Measurements from ENCODE around the gene AGRP. TPM values are rescaled to one million over a fixed set of nuclear protein-coding genes. Genes with fewer than 3 reads are reported as not detected.

Gene AGRP
- total and polyA plus RNA-seq, 2 of the 4 experiments (the other 2 are of a cell fraction), result not detected

DNA sequence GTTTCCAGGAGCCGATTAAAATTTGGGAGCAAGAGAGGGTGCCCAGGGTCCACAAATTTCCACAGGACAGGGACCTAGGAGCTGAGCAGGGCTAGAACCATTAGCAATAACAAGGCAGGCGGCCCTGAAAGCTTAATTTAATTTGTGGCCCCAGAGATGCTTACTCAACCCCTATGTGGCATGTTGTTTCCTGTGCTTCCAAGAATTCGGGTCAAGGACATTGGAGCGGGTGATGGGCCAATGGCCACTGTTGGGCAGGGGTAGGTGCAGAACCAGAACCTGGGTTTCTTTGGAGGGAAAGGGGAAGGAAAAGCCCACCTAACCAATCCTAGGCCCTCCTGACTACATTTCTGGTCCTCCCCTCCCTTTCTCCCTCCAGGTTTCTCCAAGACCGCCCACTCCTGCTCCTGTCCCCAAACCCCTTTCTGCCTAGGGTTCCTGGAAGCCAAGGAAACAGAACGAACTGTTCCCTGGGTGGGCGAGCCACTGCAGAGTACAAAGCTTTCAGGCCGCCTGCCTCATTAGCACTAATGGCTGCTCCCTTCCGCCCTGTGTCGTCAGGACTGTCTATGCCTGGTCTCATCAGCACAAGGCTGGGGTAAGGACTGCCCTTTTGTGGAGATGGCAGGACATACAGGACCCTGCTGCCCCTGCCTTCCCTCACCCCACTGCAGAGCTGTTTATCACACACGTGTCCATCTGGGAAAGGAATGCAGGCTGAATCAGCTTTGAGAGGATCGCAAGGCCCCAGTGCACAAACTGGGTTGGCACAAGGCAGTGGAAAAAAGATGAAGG lies 581 bp upstream of the AGRP start:
- no peak overlapping the region for H3K27ac ChIP-seq (ENCODE audit: insufficient read depth, low read length)
- H4K5ac ChIP-seq (ENCODE audit: low read depth, low read length), result no peak overlapping the region
- DNase-seq (peak; percentile 24), ATAC-seq (ENCODE audit: low read depth) (no peak)
- no peaks in the 10 kb centered on the region; the same call in 1 of the 2 replicates for H3K9me1 ChIP-seq (ENCODE audit: insufficient read depth, low read length)
- H3K4me1 ChIP-seq (ENCODE audit: control insufficient read depth, insufficient read depth, low read length), result peaks cover 14% of the 10 kb centered on the region
- peak overlapping the region; percentile 74 for H2AK9ac ChIP-seq (replicated peaks; ENCODE audit: low read depth, low read length, poor library complexity)
- H3K36me3 ChIP-seq (ENCODE audit: control insufficient read depth, insufficient read depth, low read length), result no peaks in the 10 kb centered on the region
- H3K23ac ChIP-seq (ENCODE audit: low read depth, low read length), result no peak overlapping the region
- H2AK5ac ChIP-seq (ENCODE audit: low read depth, low read length), result no peak overlapping the region
- no peak for TF ChIP-seq RFX5 (IDR thresholded peaks at IDR 0.05; ENCODE audit: low read depth, low read length)
- TF ChIP-seq RCOR1 (IDR thresholded peaks at IDR 0.05; ENCODE audit: insufficient replicate concordance, low read length), result no peak
- no peak for TF ChIP-seq MXI1 (IDR thresholded peaks at IDR 0.05; ENCODE audit: borderline replicate concordance, low read depth, low read length)
- TF ChIP-seq CEBPB (IDR thresholded peaks at IDR 0.05; ENCODE audit: low read depth, low read length), result no peak
- no peak for TF ChIP-seq CHD1 (IDR thresholded peaks at IDR 0.05; ENCODE audit: low read depth, low read length)
- TF ChIP-seq BHLHE40 (IDR thresholded peaks at IDR 0.05; ENCODE audit: low read depth, low read length), result no peak
- no peak for TF ChIP-seq NFE2L2 (IDR thresholded peaks at IDR 0.05; ENCODE audit: low read depth, low read length)
- no peak for TF ChIP-seq ELK1 (IDR thresholded peaks at IDR 0.05; ENCODE audit: borderline replicate concordance, low read depth, low read length)
- TF ChIP-seq RAD21 (IDR thresholded peaks at IDR 0.05; ENCODE audit: low read length), result no peak
- no peak for TF ChIP-seq MAZ (IDR thresholded peaks at IDR 0.05; ENCODE audit: borderline replicate concordance, low read depth, low read length)
- TF ChIP-seq FOS (IDR thresholded peaks at IDR 0.05; ENCODE audit: low read depth, low read length), result no peak
- no peak for TF ChIP-seq POLR2A (IDR thresholded peaks at IDR 0.05; ENCODE audit: low read depth, low read length)
- TF ChIP-seq, protein P1, sequence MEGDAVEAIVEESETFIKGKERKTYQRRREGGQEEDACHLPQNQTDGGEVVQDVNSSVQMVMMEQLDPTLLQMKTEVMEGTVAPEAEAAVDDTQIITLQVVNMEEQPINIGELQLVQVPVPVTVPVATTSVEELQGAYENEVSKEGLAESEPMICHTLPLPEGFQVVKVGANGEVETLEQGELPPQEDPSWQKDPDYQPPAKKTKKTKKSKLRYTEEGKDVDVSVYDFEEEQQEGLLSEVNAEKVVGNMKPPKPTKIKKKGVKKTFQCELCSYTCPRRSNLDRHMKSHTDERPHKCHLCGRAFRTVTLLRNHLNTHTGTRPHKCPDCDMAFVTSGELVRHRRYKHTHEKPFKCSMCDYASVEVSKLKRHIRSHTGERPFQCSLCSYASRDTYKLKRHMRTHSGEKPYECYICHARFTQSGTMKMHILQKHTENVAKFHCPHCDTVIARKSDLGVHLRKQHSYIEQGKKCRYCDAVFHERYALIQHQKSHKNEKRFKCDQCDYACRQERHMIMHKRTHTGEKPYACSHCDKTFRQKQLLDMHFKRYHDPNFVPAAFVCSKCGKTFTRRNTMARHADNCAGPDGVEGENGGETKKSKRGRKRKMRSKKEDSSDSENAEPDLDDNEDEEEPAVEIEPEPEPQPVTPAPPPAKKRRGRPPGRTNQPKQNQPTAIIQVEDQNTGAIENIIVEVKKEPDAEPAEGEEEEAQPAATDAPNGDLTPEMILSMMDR (conservative IDR thresholded peaks at IDR 0.05; ENCODE audit: low read depth, low read length), result no peak
- WGBS, 2 experiments (ENCODE audit: extremely low coverage in 2 of 2, insufficient read length in 1 of 2), result 90% methylated on average over 4 of the region's 12 CpGs; no CpG with 5 or more reads in 1 of the 2 experiments
- intact Hi-C loops (cut with micrococcal nuclease), result no loop called here
- no TSS peak for BruUV-seq (replicated peaks)
- H4K20me1 ChIP-seq (ENCODE audit: insufficient read depth, low read length), result peaks cover 10% of the 10 kb centered on the region
- no peak overlapping the region for H2BK5ac ChIP-seq (ENCODE audit: low read depth, low read length, poor library complexity, severe bottlenecking)
- POLR2A ChIA-PET (ENCODE audit: unreplicated experiment), result no interaction called here
- H3K27me3 ChIP-seq (ENCODE audit: control insufficient read depth, insufficient read depth, low read length), result no peaks in the 10 kb centered on the region
- no peak overlapping the region for H2BK20ac ChIP-seq (ENCODE audit: low read depth, low read length)
- dilution Hi-C loops (cut with HindIII; ENCODE audit: low sequenced_read_pairs, unreplicated experiment), result no loop called here
- H3K9ac ChIP-seq (ENCODE audit: low read depth, low read length), result no peak overlapping the region
- H2BK120ac ChIP-seq (ENCODE audit: low read depth, low read length), result no peak overlapping the region
- H3K18ac ChIP-seq (ENCODE audit: low read depth, low read length), result no peak overlapping the region
- H4K8ac ChIP-seq (ENCODE audit: low read depth in 2 of 2, low read length in 2 of 2), result no peak overlapping the region; a peak in 1 of 4 replicates
- no peak overlapping the region for H3K14ac ChIP-seq (replicated peaks; ENCODE audit: low read depth, low read length)
- CTCF ChIA-PET, result no interaction called here
- no peak overlapping the region for H2BK15ac ChIP-seq (ENCODE audit: low read depth, low read length)
- H3K4ac ChIP-seq (ENCODE audit: low read depth, low read length), result peak overlapping the region; percentile 30
- no peak overlapping the region for H3K56ac ChIP-seq (ENCODE audit: extremely low read depth, insufficient read depth, low read length)
- H2AFZ ChIP-seq (replicated peaks; ENCODE audit: low read length, poor library complexity), result peak overlapping the region; percentile 70
- H3K9me3 ChIP-seq (ENCODE audit: control insufficient read depth, insufficient read depth, low read length), result no peaks in the 10 kb centered on the region
- no peak overlapping the region for H4K91ac ChIP-seq (ENCODE audit: insufficient read depth, low read depth, low read length)
- H3K4me3 ChIP-seq (ENCODE audit: insufficient read depth, low read depth, low read length), result no peak overlapping the region
- H3K79me1 ChIP-seq (ENCODE audit: low read depth in 1 of 2, low read length in 2 of 2), result peaks cover 10 to 43% of the 10 kb centered on the region in 2 experiments; a peak in 3 of 4 replicates
- in situ Hi-C loops (cut with MboI; ENCODE audit: low sequenced_read_pairs), result no loop called here
- H3K4me2 ChIP-seq (ENCODE audit: low read depth, low read length), result no peak overlapping the region
